AG20443 (cell line): ENCODE measurements around the gene MAGEH1.
A peak's percentile ranks its signal among the peaks of the same experiment; 100 is the strongest.
"Not testable (repeated sequence)": the region's sequence is repeated elsewhere in the genome, so short reads cannot be mapped to it uniquely, and the experiment has no call there.

Source experiments
- DNase-seq: peaks from one replicate; pipeline ENCODE4 v3.0.0; 2012; ENCODE audit warnings: low spot score, mixed read lengths

MAGEH1 gene, protein sequence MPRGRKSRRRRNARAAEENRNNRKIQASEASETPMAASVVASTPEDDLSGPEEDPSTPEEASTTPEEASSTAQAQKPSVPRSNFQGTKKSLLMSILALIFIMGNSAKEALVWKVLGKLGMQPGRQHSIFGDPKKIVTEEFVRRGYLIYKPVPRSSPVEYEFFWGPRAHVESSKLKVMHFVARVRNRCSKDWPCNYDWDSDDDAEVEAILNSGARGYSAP

DNA sequence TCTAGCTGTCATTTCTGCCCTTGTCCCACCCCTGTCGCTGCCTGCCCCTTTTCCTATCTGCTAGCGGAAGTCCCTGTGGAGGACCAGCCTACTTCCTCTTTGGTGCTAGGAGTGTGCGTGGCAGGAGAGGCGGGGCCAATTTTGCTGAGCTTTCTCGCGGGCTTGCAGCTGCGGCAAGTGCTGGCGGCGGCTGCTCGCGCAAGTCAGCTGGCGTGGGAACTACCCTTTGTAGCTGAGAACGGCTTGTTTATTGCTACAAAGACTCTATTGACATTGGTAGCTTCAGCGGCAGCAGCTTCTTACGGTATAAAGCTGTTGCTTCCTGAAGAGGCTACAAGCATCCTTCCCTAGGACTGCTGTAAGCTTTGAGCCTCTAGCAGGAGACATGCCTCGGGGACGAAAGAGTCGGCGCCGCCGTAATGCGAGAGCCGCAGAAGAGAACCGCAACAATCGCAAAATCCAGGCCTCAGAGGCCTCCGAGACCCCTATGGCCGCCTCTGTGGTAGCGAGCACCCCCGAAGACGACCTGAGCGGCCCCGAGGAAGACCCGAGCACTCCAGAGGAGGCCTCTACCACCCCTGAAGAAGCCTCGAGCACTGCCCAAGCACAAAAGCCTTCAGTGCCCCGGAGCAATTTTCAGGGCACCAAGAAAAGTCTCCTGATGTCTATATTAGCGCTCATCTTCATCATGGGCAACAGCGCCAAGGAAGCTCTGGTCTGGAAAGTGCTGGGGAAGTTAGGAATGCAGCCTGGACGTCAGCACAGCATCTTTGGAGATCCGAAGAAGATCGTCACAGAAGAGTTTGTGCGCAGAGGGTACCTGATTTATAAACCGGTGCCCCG, at the start of gene MAGEH1:
MAGEH1 (plus strand) TSS at position 138 of the 843 bp plus-strand sequence; CDS start at position 386, 248 bp downstream.
- DNase-seq: peak; percentile 85

DNA sequence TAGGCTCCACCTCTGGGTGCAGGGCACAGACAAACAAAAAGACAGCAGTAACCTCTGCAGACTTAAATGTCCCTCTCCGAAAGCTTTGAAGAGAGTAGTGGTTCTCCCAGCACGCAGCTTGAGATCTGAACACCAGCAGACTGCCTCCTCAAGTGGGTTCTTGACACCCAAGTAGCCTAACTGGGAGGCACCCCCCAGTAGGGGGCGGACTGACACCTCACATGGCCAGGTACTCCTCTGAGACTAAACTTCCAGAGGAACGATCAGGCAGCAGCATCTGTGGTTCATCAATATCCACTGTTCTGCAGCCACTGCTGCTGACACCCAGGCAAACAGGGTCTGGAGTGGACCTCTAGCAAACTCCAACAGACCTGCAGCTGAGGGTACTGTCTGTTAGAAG, 24.8 kb upstream of the MAGEH1 start:
- not testable (repeated sequence) for DNase-seq

- not testable (repeated sequence) for DNase-seq
Observed at GRCh38 chrX:55443468-55443867, 8.5 kb upstream of the MAGEH1 start.

DNA sequence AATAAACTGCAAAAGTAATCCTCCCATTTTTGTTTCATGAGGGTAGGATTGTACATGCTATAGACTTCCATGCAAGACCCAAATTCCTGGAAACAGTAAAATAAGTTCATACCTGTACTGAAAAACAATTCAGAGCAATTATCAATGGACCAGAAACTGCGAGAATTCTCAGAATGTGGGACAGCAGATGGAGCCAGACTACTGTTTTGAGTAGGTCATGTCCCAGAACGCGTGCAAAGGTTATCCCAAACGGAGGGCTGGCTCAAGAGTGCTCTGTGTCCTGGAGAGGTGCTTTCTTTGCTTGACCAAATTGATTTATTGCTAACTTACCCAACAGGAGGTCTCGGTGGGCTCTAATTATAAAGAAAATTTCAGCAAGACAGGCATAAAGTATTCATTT, 1.7 kb upstream of the MAGEH1 start:
- peak; percentile 4 for DNase-seq

- no peak for DNase-seq
Observed at GRCh38 chrX:55451141-55451540, 786 bp upstream of the MAGEH1 start.

- no peak for DNase-seq
Observed at GRCh38 chrX:55451626-55451989, 319 bp upstream of the MAGEH1 start.

DNA sequence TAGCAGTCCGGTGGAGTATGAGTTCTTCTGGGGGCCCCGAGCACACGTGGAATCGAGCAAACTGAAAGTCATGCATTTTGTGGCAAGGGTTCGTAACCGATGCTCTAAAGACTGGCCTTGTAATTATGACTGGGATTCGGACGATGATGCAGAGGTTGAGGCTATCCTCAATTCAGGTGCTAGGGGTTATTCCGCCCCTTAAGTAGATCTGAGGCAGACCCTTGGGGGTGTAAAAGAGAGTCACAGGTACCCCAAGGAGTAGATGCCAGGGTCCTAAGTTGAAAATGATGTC, 852 bp downstream of the MAGEH1 start:
- DNase-seq: no peak

- DNase-seq: not testable (repeated sequence)
Observed at GRCh38 chrX:55455708-55456107, 3.8 kb downstream of the MAGEH1 start.

DNA sequence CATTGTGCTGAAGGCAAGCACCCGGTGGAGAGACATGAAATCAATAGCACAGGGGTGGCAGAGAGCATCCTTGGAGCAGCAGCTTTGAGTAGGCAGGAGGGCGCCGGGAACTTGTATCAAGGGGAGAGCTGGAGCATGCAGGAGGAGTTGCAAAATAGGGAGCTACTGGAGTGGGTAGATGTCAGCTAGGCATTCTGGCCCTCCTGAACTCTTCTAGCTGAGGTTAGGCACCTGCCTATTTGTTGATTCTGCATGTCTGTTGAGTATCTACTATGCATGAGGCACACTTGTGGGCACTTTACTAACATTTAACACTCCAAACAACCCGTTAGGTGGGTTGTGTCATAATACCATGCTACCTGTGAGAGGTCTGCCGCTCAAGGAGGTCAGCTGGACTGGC, 7.5 kb downstream of the MAGEH1 start:
- DNase-seq: not testable (repeated sequence)

GRCh38 chrX:55459926-55460325, 8.0 kb downstream of the MAGEH1 start:
- not testable (repeated sequence) for DNase-seq

DNA sequence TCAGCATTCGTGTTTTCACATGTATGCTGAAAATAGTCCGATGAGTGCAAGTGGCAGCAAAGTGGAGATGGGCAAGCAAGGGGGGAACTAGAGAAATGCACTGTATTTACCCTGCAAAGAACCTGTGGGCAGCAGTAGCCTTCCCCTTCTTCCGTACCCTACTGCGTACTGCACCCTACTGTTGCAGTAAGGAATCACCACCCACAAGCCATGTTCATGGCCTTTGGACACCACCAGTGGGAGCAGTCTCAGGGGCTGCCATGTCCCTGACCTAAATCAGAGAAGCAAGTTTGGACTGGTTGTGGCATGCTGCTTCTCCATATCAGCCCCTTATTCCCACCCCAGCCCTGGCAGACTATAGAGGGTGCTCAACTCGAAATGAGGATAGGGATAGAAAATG, 12.1 kb downstream of the MAGEH1 start:
- not testable (repeated sequence) for DNase-seq

GRCh38 chrX:55465108-55465507, 13.2 kb downstream of the MAGEH1 start:
- not testable (repeated sequence) for DNase-seq

DNA sequence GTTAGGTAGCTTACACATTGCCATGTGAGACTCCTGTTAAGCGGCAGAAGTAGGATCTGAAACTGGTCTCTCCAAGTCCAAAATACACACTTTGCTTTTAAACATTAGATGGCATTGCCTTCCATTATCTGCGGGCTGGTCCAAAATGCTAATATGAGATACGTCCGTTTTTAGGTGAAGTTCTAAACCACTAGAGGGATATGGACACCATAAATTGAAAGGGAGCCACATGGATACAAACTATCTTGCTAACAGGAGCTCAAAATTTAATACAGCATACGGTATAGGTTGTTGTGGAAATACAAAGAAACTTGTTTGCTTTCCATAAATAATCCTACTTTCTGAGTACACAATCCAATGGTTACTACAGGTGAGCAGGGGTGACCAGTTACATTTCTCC, 13.9 kb downstream of the MAGEH1 start:
- DNase-seq: not testable (repeated sequence)

DNA sequence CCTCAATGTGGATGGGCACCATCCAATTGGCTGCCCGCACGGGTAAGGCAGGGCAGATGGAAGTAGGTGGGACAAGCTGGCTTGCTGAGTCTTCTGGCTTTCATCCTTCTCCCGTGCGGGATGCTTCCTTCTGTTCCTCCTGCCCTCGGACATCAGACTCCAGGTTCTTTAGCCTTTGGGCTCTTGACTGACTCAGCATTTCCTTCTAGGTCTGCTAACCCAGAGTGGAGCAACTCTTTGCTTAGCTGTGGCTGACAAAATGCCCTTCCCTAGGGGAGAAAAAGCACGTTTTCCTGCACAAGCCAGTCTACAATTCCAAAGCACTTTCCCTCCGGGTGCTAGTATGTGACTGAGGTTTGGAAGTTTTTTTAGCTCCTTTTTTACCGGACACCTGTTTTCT, 28.0 kb downstream of the MAGEH1 start:
- not testable (repeated sequence) for DNase-seq

DNA sequence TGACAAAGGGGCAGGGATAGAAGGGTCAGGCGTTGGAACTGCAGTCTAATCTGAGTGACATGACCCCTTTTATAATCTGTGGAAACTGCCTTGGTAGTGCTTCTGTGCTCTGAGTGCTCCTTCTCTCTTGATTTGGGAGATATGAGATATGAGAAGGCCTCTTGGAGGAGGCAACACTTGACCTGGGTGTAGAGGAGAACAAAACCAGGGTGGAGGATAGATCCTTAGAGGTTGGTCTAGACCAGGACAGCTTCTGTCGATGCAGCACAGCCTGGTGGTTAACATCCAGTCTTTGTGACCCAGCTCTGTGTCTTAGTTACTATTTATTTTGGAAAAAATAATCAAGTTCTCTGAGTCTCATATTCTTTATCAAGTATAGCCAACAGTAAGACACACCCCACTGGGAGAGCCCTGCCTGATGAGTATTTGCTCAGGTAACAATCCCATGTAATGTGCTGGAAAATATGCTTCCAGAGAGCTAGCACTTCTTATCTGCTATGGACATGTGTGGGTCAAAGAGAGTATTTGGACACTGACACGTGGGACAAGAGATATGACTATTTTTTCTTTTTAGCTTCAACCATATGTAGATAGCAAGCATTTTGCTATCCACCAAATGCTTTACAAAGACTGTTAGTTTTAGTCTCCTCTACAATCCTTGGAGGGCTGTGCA, 28.6 kb downstream of the MAGEH1 start:
- DNase-seq: no peak

DNA sequence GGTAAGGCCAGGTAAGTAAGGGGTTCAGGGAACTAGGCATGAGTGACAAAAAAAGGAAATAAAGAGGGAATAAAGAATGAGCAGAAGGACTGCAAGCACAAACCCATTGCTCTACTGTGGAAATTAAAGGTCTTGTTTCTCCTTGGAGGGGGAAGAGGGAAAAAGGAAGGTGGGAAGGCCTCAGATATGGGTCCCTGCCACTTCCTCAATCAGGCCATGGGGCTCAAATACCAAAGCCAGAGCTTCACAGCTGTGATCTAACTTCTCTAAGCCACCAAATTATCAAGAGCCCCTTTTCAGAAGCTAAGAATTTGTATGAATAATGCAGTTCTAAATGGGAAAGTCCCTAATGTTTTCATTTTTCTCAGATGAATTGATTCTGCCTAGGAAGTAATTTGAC, 33.0 kb downstream of the MAGEH1 start:
- no peak for DNase-seq

DNA sequence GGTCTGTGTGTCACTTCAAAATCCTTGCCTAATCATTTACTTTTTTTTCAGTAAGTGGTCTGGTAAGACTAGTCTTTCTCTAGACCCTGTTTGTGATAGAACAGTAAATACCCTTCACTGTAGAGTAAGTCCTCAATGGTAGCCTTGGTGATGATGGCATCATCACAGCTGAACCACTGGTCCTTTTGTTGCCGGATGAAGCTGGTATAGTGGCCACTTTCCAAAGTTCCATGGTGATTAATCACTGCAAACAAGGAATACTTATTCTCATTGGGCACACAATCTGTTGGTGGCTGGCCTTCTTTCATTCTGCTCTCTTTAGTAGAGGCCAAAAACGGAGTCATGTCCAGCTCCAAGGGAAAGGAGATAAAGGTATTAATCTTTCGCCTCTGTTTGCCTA, 34.8 kb downstream of the MAGEH1 start:
- no peak for DNase-seq

DNA sequence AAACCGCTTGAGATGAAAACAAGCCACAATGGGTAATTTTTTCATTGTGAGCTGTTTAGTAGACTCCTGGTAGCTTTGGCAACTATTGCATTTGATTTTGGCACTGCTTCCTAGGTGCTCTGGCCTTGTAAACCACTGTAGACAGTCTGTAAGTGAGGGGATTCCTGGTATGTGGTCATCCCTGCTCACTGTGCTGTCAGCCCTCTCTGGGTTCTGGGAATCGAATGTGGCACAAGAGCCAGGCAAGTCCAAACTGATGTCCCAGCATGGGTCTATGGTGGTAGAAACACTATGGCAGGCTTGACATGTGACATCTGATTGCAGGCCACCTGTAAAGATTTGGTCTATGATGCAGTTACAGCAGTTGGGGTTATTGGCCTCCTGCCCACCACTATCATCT, 35.2 kb downstream of the MAGEH1 start:
- DNase-seq: no peak

DNA sequence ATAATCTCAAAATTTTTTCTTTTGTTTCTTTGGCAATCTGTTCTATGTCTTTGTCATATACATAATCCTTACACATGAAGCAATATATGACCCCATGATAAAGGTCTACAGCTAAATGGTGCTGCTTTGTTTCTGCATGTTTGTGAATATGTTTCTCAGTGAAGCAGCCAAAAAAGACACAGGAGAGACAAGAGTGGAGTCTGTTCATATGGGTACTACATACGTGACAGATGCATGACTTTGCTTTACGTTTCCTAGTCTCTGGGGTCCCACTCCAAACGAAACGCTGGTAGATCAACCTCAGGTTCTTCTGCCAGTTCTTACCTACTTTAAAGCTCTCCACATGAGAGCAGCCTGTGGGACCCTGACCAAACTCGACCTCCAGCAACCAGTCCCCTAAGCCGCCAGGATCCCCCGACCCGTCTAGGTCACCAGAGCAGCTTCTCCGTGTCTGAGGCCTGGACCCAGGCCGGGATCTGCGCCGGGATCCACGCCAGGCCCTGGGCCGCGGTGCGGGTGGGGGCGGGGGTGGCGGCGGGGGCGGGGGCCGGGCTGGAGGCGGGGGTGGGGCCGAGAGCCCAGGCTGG, 36.2 kb downstream of the MAGEH1 start:
- DNase-seq: peak; percentile 58

DNA sequence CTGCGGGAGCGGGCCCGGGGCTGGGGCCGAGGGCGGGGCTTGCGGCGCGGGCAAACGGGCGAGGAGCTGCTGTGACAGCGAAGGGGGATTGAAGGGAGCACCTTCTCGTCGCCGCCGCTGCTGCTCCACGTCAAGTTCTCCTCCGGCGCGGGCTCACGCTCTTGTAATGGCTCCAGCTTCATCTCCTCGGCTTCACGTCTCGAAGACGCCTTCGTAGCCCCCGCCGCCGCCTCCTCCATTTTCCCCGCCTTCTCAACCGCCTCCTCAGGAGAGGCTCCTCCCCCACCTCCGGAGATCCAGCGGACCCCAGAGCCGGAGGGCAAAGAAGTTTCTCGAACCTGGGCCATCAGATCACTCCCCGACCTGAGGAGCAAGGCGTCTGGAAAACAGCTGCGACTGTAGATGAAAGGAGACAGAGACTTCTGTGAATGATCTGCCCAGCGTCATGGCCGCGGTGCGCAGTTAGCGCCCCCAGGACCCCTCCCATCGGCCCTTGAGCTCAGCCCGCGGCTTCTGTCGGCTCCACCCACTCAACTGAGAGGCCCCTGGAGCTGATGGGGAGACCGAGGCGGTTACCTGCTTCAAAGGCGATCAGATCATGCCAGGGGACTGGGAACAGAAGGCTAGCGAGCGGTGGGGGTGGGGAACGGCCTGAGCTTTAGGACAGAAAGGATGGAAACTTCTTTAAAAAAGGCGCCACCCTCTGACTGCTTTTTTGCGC, 36.8 kb downstream of the MAGEH1 start:
- DNase-seq: peak; percentile 67

DNA sequence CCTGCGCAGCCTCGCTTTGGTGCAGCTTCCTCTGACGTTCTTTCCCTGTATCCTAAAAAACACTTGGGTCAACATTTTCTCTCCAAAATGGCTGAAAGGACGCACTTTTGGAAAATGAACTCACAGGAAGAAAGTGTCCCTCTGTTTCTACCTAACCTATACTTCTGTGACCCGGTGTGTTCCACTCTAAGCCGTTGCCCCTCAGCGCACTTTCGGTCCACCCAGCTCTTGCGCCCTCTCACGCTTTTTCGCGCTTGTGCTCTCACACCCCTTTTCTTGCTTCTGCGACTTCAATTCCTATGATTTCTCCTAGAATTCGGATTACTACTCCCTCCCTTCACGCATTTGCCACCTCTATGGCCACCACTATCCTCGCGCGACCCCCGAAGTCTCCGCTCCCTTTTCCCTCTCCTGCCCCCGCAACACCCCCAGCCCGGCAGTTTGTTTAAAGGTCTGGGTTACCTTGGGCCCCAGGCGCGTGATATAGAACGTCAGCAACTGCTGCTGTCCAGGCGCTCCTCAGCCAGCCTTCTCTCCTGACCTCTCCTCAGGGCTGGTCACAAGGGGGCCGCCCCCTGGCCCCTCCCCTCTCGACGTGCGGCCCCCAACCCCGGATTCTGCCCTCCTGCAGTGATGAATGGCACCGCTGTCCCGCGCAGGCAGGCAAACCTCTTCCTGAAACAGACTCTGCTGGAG, 37.5 kb downstream of the MAGEH1 start, which contains the start of gene USP51:
USP51 (minus strand) TSS at position 535 of the 696 bp plus-strand sequence. CDS start 909 bp downstream, outside the sequence.
- peak; percentile 41 for DNase-seq
